C4-2B (cell line): ENCODE results near the gene RETN.

Source experiments
- CTCF ChIP-seq: fragments of 450-650 bp; conservative IDR thresholded peaks from 2 replicates; pipeline ENCODE4 v1.5.1; 2017; ENCODE audit warnings: mild to moderate bottlenecking
- ZFX ChIP-seq: fragments of 450-650 bp; IDR thresholded peaks from 2 replicates; pipeline ENCODE4 v1.6.1; 2017

GRCh38 chr19:7647156-7647555 is 21.7 kb upstream of the RETN start:
- TF ChIP-seq CTCF (no peak), ZFX (no peak)
